MCF 10A (cell line): ENCODE results near the gene GLP2R. TPM values are rescaled to one million over a fixed set of nuclear protein-coding genes. Genes with fewer than 3 reads are reported as not detected.

ENCODE experiments used
- BruUV-seq: library from RNA; stranded (reverse); fragments of 400-500 nt; replicated peaks from 2 replicates; lab custom pipeline; 2021; lab: Mats Ljungman, UMichigan
- CTCF ChIA-PET: fragments of 300-600 bp; sonication (Branson Sonifier 250); formaldehyde crosslinking; extraction: SDS; loops from one replicate; lab custom pipeline; 2021; ENCODE audit warnings: antibody characterized with exemption, inconsistent platforms; lab: Yijun Ruan, JAX
- POLR2A ChIA-PET: fragments of 300-600, 350-650 bp; sonication (Branson Sonifier 250); formaldehyde crosslinking; extraction: SDS; loops from one replicate; lab custom pipeline; 2020; ENCODE audit warnings: antibody characterized with exemption, inconsistent platforms; lab: Yijun Ruan, JAX
- DNase-seq: peaks from one replicate; pipeline ENCODE4 v3.0.0-alpha.2; 2018; ENCODE audit not compliant: unreplicated experiment
- H3K27ac Mint-ChIP-seq: one replicate; pipeline ENCODE4 v1.8.0; 2022; ENCODE audit warnings: mild to moderate bottlenecking, low read depth, mixed read lengths; ENCODE audit not compliant: unreplicated experiment
- H3K27me3 Mint-ChIP-seq: one replicate; pipeline ENCODE4 v1.8.0; 2022; ENCODE audit warnings: mixed read lengths; ENCODE audit not compliant: insufficient read depth, unreplicated experiment
- H3K36me3 Mint-ChIP-seq: one replicate; pipeline ENCODE4 v1.8.0; 2022; ENCODE audit warnings: mild to moderate bottlenecking, moderate library complexity, mixed read lengths; ENCODE audit not compliant: insufficient read depth, unreplicated experiment
- H3K4me1 Mint-ChIP-seq: one replicate; pipeline ENCODE4 v1.8.0; 2022; ENCODE audit warnings: mixed read lengths; ENCODE audit not compliant: insufficient read depth, unreplicated experiment
- H3K4me3 Mint-ChIP-seq: one replicate; pipeline ENCODE4 v1.8.0; 2022; ENCODE audit warnings: mild to moderate bottlenecking, moderate library complexity, mixed read lengths; ENCODE audit not compliant: unreplicated experiment
- H3K9me3 Mint-ChIP-seq: one replicate; pipeline ENCODE4 v1.8.0; 2022; ENCODE audit warnings: mixed read lengths; ENCODE audit not compliant: unreplicated experiment
- intact Hi-C: fragments of 100-400 bp; cut with micrococcal nuclease; formaldehyde crosslinking; loops from 2 replicates; pipeline ENCODE4 v1.14.1; 2022
- total RNA-seq: library from RNA; stranded (reverse); gene quantifications from 2 replicates; pipeline ENCODE4 v1.2.3, GENCODE V29; 2022
- TF ChIP-seq, protein P1 (sequence below): fragments of 200-600 bp; IDR thresholded peaks from one replicate; pipeline ENCODE4 v1.8.0; 2022; ENCODE audit warnings: antibody characterized with exemption, mild to moderate bottlenecking; ENCODE audit not compliant: unreplicated experiment

The GLP2R gene
- total RNA-seq, 1 experiment from 2014 or later = 0.09 TPM

DNA sequence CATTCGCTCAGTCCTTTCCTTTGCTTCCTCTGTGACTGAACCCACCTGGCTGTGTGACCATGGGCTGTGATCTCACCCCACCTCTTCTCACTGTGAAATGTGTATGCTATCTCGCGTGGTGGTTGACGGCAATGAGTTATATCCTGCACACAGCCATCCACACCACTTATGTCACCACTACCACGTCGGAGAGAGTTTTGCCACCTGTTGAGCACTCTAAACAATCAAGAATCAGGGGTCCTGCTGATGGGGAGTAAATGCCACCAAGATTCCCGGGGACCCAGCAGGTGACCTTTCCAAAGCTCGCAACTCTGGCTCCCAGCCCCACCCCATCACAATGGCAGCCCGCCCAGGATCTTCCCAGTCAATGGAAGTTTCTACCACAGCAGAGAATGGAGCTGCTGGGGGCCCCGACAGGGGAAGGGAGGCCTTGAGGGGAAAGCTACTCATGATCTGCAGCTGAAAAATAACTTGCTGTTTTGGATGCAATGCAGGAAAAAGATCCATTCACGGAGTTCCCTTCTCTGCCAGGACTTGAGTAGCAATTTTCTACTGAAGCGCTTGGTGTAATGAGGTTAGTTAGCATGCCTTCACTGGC lies 105.5 kb downstream of the GLP2R start:
- no peaks in the 10 kb centered on the region for H3K4me1 Mint-ChIP-seq
- H3K27me3 Mint-ChIP-seq = no peaks in the 10 kb centered on the region
- ChIA-PET CTCF (interaction anchor here (0.6 to 9.3 kb wide), 5 partner anchors 38 to 684 kb away, joined by 3 to 189 read pairs (median 4); no protein-coding TSS in a partner anchor), POLR2A (interaction anchor here (0.6 kb wide), 1 partner anchor 12 kb away, joined by 3 read pairs; no protein-coding TSS in a partner anchor)
- H3K27ac Mint-ChIP-seq = no peak overlapping the region
- H3K9me3 Mint-ChIP-seq = no peaks in the 10 kb centered on the region
- no peak for DNase-seq
- no peaks in the 10 kb centered on the region for H3K36me3 Mint-ChIP-seq
- no peak overlapping the region for H3K4me3 Mint-ChIP-seq
- intact Hi-C loops = no loop called here
- TF ChIP-seq, protein P1, sequence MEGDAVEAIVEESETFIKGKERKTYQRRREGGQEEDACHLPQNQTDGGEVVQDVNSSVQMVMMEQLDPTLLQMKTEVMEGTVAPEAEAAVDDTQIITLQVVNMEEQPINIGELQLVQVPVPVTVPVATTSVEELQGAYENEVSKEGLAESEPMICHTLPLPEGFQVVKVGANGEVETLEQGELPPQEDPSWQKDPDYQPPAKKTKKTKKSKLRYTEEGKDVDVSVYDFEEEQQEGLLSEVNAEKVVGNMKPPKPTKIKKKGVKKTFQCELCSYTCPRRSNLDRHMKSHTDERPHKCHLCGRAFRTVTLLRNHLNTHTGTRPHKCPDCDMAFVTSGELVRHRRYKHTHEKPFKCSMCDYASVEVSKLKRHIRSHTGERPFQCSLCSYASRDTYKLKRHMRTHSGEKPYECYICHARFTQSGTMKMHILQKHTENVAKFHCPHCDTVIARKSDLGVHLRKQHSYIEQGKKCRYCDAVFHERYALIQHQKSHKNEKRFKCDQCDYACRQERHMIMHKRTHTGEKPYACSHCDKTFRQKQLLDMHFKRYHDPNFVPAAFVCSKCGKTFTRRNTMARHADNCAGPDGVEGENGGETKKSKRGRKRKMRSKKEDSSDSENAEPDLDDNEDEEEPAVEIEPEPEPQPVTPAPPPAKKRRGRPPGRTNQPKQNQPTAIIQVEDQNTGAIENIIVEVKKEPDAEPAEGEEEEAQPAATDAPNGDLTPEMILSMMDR = no peak
- BruUV-seq = no TSS peak

DNA sequence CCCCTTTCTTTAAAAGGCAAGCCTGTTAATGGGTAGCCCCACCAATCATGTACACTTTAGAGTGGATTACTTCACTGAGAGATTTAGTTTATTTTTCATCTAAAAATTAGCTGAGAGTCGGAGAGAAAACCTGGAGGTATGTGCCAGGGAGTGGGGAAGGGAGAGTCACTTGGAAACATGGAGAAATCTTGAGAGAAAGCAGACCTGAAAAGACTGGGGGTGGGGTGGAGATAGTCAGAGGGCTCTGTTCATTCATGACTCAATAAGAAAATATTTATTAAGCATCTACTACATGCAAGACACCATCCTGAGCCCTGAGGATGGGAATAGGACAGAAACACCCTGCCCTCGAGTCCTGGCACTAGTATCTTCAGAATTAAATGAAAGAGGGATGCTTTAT lies 106.8 kb downstream of the GLP2R start:
- no TSS peak for BruUV-seq
- ChIA-PET POLR2A (no interaction called here), CTCF (no interaction called here)
- TF ChIP-seq, protein P1 = no peak
- Mint-ChIP-seq H3K27ac (no peak overlapping the region), H3K9me3 (no peaks in the 10 kb centered on the region), H3K36me3 (no peaks in the 10 kb centered on the region), H3K27me3 (no peaks in the 10 kb centered on the region), H3K4me1 (peaks cover 7% of the 10 kb centered on the region), H3K4me3 (no peak overlapping the region)
- DNase-seq = no peak
- intact Hi-C loops = no loop called here

DNA sequence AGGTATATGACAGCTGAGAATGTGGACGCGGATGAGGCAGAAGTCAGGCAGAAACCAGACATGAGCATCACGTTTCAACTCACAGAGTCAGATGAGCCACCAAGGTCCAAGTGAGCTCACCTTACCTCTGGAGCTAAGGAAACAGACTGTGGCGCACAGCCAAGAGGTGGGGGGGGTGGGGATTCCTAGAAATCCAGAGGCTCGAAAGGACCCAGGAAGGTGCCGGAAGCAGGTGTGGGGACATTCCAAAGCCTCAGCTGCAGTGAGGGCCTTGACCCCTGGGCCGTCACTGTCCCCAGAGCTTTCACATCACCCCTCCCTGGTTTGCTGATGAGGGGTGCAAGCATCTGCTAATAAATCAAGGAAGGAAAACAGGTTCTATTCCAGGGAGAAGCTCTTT lies 108.6 kb downstream of the GLP2R start:
- CTCF ChIA-PET = interaction anchor here (0.8 to 3.3 kb wide), 2 partner anchors 9 to 684 kb away, joined by 3 to 23 read pairs; no protein-coding TSS in a partner anchor
- no peaks in the 10 kb centered on the region for H3K36me3 Mint-ChIP-seq
- no peak for DNase-seq
- BruUV-seq = no TSS peak
- H3K27me3 Mint-ChIP-seq = no peaks in the 10 kb centered on the region
- no peak overlapping the region for H3K4me3 Mint-ChIP-seq
- intact Hi-C loops = no loop called here
- no peak overlapping the region for H3K27ac Mint-ChIP-seq
- peaks cover 7% of the 10 kb centered on the region for H3K4me1 Mint-ChIP-seq
- TF ChIP-seq, protein P1 = no peak
- no peaks in the 10 kb centered on the region for H3K9me3 Mint-ChIP-seq
- POLR2A ChIA-PET = no interaction called here

DNA sequence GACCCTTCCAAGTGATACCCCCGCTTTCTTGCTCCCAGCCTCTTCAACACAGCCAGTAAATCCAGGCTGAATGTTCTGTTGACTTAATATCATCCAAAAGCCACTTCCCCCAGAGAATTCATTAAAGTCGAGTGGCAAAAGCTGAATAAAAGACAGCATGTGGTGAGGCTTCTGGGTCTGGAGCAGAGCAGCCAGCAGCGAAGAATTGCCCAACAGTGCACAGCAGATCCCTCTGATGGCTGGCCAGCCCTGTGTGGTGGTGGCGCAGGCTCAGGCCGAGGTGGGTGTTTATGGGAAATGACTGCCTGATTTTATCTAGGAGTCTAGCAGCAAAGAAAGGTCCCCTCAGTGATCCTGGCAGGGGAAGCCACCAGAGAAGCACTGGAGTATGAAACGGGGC lies 109.7 kb downstream of the GLP2R start:
- Mint-ChIP-seq H3K9me3 (no peaks in the 10 kb centered on the region), H3K4me3 (no peak overlapping the region), H3K4me1 (peaks cover 7% of the 10 kb centered on the region), H3K27me3 (no peaks in the 10 kb centered on the region), H3K36me3 (no peaks in the 10 kb centered on the region), H3K27ac (no peak overlapping the region)
- DNase-seq = no peak
- ChIA-PET CTCF (interaction anchor here (3.3 kb wide), 1 partner anchor 10 kb away, joined by 23 read pairs; no protein-coding TSS in a partner anchor), POLR2A (no interaction called here)
- no TSS peak for BruUV-seq
- TF ChIP-seq, protein P1 = no peak
- intact Hi-C loops = no loop called here
